ENCODE data around the gene ZNF532.

Gene ZNF532

GRCh38 chr18:58863539-58864145, 1.0 kb upstream of the ZNF532 start:
- Histone ChIP-seq H3K4me3 (ENCODE audit: low read depth in 1 of 2, low read length in 1 of 2) (no peak overlapping the region), H3K9me3 (no peaks in the 10 kb centered on the region), H3K36me3 (no peaks in the 10 kb centered on the region), H3K27ac (no peak overlapping the region), H3K4me1 (ENCODE audit: control insufficient read depth in 1 of 2, insufficient read depth in 1 of 2, low read depth in 1 of 2, low read length in 1 of 2) (no peaks in the 10 kb centered on the region), H3K27me3 (peaks cover 98% of the 10 kb centered on the region)
- TF ChIP-seq CTCF (IDR thresholded peaks at IDR 0.05) = no peak

GRCh38 chr18:58865033-58865590, 435 bp downstream of the ZNF532 start:
- H3K27me3 ChIP-seq = peaks cover 92% of the 10 kb centered on the region
- no peak for TF ChIP-seq CTCF (IDR thresholded peaks at IDR 0.05)
- H3K27ac ChIP-seq = no peak overlapping the region
- H3K9me3 ChIP-seq = no peaks in the 10 kb centered on the region
- H3K4me1 ChIP-seq (ENCODE audit: control insufficient read depth in 1 of 2, insufficient read depth in 1 of 2, low read depth in 1 of 2, low read length in 1 of 2) = no peaks in the 10 kb centered on the region
- H3K36me3 ChIP-seq = no peaks in the 10 kb centered on the region
- no peak overlapping the region for H3K4me3 ChIP-seq (ENCODE audit: low read depth in 1 of 2, low read length in 1 of 2)

- H3K27ac ChIP-seq = no peak overlapping the region
- no peaks in the 10 kb centered on the region for H3K9me3 ChIP-seq
- peaks cover 92% of the 10 kb centered on the region for H3K27me3 ChIP-seq
- TF ChIP-seq CTCF (IDR thresholded peaks at IDR 0.05) = no peak
- no peaks in the 10 kb centered on the region for H3K4me1 ChIP-seq (ENCODE audit: control insufficient read depth in 1 of 2, insufficient read depth in 1 of 2, low read depth in 1 of 2, low read length in 1 of 2)
- no peaks in the 10 kb centered on the region for H3K36me3 ChIP-seq
- no peak overlapping the region for H3K4me3 ChIP-seq (ENCODE audit: low read depth in 1 of 2, low read length in 1 of 2)
Observed at GRCh38 chr18:58865701-58866065, 1.0 kb downstream of the ZNF532 start.

GRCh38 chr18:58866066-58866772, 1.5 kb downstream of the ZNF532 start:
- Histone ChIP-seq H3K4me3 (ENCODE audit: low read depth in 1 of 2, low read length in 1 of 2) (no peak overlapping the region), H3K27me3 (peaks cover 92% of the 10 kb centered on the region), H3K27ac (no peak overlapping the region), H3K9me3 (no peaks in the 10 kb centered on the region), H3K4me1 (ENCODE audit: control insufficient read depth in 1 of 2, insufficient read depth in 1 of 2, low read depth in 1 of 2, low read length in 1 of 2) (no peaks in the 10 kb centered on the region), H3K36me3 (no peaks in the 10 kb centered on the region)
- no peak for TF ChIP-seq CTCF (IDR thresholded peaks at IDR 0.05)

- no peaks in the 10 kb centered on the region for H3K4me1 ChIP-seq (ENCODE audit: control insufficient read depth in 1 of 2, insufficient read depth in 1 of 2, low read depth in 1 of 2, low read length in 1 of 2)
- H3K36me3 ChIP-seq = no peaks in the 10 kb centered on the region
- no peak overlapping the region for H3K27ac ChIP-seq
- no peak overlapping the region for H3K4me3 ChIP-seq (ENCODE audit: low read depth in 1 of 2, low read length in 1 of 2)
- H3K27me3 ChIP-seq = peaks cover 92% of the 10 kb centered on the region
- no peaks in the 10 kb centered on the region for H3K9me3 ChIP-seq
- no peak for TF ChIP-seq CTCF (IDR thresholded peaks at IDR 0.05)
Observed at GRCh38 chr18:58866773-58867150, 2.1 kb downstream of the ZNF532 start.

Measured in neutrophil (primary cell).